HPDE6-E6E7 (cell line): ENCODE results near the gene GPR42.

ENCODE experiments used
- DNase-seq: peaks from one replicate; pipeline ENCODE4 v3.0.0; 2011; ENCODE audit warnings: missing footprints; ENCODE audit errors: extremely low spot score

The GPR42 gene

GRCh38 chr19:35417713-35418534, 47.1 kb downstream of the GPR42 start:
- no peak for DNase-seq

GRCh38 chr19:35419046-35419445, 48.2 kb downstream of the GPR42 start:
- DNase-seq, result no peak

GRCh38 chr19:35419805-35420204, 48.9 kb downstream of the GPR42 start:
- DNase-seq, result no peak

DNA sequence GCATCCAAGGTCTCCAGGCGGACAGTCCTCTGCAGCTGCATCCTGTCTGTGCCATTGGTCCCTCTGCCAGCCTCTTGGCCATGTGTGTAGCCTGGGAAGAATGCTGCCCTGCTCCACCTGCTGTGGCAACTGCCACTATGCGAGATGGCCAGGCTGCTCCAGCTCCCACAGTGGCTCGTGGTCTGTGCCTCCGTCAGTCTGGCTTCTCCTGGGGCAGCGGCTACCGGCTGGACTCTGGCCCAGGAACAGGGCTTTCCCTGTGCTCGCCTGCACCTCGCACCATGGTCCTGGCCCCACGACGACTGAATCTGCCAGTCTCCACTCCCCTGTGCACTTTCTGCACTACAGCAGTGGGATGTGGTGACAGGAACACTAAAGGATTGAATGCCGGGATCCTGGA, 50.5 kb downstream of the GPR42 start:
- no peak for DNase-seq
